Smooth muscle cell (in vitro differentiated cells): ENCODE measurements around the gene GOLPH3. TPM values are rescaled to one million over a fixed set of nuclear protein-coding genes. Genes with fewer than 3 reads are reported as not detected.

Experiments used
- DNase-seq: peaks from one replicate; lab custom pipeline; 2025; ENCODE audit not compliant: unreplicated experiment; lab: John Stamatoyannopoulos, UW
- H2AFZ ChIP-seq: fragments of 200-600 bp; sonication (generic); 2 replicates; pipeline ENCODE4 v1.6.0; 2016; ENCODE audit warnings: antibody characterized with exemption, low read depth, mild to moderate bottlenecking
- H3F3A ChIP-seq: fragments of 200-600 bp; sonication (generic); 2 replicates; pipeline ENCODE4 v1.6.0; 2017; ENCODE audit warnings: antibody characterized with exemption, low read depth
- H3K27ac ChIP-seq: fragments of 200-600 bp; sonication (generic); 2 replicates; pipeline ENCODE4 v1.5.1; 2016; ENCODE audit warnings: low read depth, mild to moderate bottlenecking
- H3K27me3 ChIP-seq: fragments of 200-600 bp; sonication (generic); 2 replicates; pipeline ENCODE4 v1.6.1; 2016; ENCODE audit warnings: low read depth, mild to moderate bottlenecking
- H3K36me3 ChIP-seq: fragments of 200-600 bp; sonication (generic); 2 replicates; pipeline ENCODE4 v1.5.1; 2016; ENCODE audit warnings: low read depth
- H3K4me1 ChIP-seq: fragments of 200-600 bp; sonication (generic); 2 replicates; pipeline ENCODE4 v1.5.1; 2016; ENCODE audit warnings: low read depth
- H3K4me2 ChIP-seq: fragments of 200-600 bp; sonication (generic); 2 replicates; pipeline ENCODE4 v1.6.0; 2016; ENCODE audit warnings: mild to moderate bottlenecking
- H3K4me3 ChIP-seq: fragments of 200-600 bp; sonication (generic); 2 replicates; pipeline ENCODE4 v1.5.1; 2016; ENCODE audit warnings: mild to moderate bottlenecking
- H3K79me2 ChIP-seq: fragments of 200-600 bp; sonication (generic); 2 replicates; pipeline ENCODE4 v1.6.0; 2016; ENCODE audit warnings: low read depth, mild to moderate bottlenecking
- H3K9ac ChIP-seq: fragments of 200-600 bp; sonication (generic); 2 replicates; pipeline ENCODE4 v1.6.0; 2016; ENCODE audit warnings: low read depth
- H3K9me3 ChIP-seq: fragments of 200-600 bp; sonication (generic); replicated peaks from 2 replicates; pipeline ENCODE4 v1.5.1; 2016; ENCODE audit warnings: low read depth
- H4K20me1 ChIP-seq: fragments of 200-600 bp; sonication (generic); 2 replicates; pipeline ENCODE4 v1.6.0; 2016; ENCODE audit warnings: low read depth
- CTCF ChIP-seq: fragments of 200-600 bp; sonication (generic); IDR thresholded peaks from 2 replicates; pipeline ENCODE4 v1.5.1; 2017; ENCODE audit warnings: borderline replicate concordance, mild to moderate bottlenecking, antibody characterized with exemption; ENCODE audit not compliant: insufficient read depth, poor library complexity, severe bottlenecking
- WGBS: methylation state at CpG from one replicate; pipeline ENCODE4 v1.1.7; 2016; ENCODE audit warnings: low lambda C conversion rate; 5-methylcytosine and 5-hydroxymethylcytosine counted together
- polyA plus RNA-seq: library from polyadenylated mRNA; unstranded; fragments of >200 nt; fragmentation: Nextera tagmentation; extraction: Ambion mirVana; gene quantifications from 2 replicates; pipeline ENCODE4 v1.2.1, GENCODE V29; 2016
- total RNA-seq: library from RNA; depleted of rRNA; stranded (reverse); fragments of >200 nt; gene quantifications from 2 replicates; pipeline ENCODE4 v1.2.3, GENCODE V29; 2014

The GOLPH3 gene
- total and polyA plus RNA-seq, 2 experiments from 2014 or later, result 95.3 to 108 TPM

GRCh38 chr5:32102254-32102986 lies 71.7 kb downstream of the GOLPH3 start:
- 92% methylated on average over 12 of the region's 12 CpGs for WGBS
- Histone ChIP-seq H3K4me3 (no peak overlapping the region), H4K20me1 (peaks cover 39% of the 10 kb centered on the region), H2AFZ (no peak overlapping the region), H3F3A (peaks cover 18% of the 10 kb centered on the region), H3K27me3 (no peaks in the 10 kb centered on the region), H3K4me1 (peaks cover 8% of the 10 kb centered on the region), H3K79me2 (peaks cover 8% of the 10 kb centered on the region), H3K4me2 (no peak overlapping the region), H3K9ac (no peak overlapping the region), H3K27ac (no peak overlapping the region), H3K9me3 (no peaks in the 10 kb centered on the region), H3K36me3 (peaks cover 23% of the 10 kb centered on the region)
- no peak for DNase-seq
- no peak for TF ChIP-seq CTCF

DNA sequence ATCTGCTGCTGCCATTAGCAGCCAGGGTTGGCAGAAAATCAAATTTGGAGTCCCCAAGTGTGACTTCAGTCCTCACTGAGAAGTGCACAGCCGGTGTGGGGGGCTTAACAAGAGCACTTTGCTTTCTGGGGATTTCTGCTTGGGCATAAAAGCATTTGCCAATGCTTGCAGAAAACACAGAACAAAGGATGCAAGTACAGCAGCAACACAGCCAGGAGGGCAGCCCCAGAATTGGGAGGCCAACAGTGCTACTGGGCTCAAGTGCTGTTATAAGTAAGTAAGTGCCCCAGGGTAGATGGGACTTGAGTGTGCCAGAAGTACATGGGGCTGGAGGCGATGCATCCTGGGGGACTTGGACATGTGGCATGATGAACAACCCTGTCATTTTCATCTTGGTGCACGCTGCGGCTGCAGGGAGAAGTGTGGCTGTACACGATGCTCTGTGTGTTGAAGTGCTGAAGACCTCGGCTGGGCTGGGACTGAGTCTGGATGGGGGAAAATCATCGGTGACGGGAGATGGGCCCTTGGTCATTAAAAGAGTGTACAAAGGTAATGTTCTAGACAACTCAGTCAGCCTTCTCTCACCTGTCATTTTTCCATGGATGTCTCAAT lies 73.3 kb downstream of the GOLPH3 start:
- Histone ChIP-seq H3K27ac (no peak overlapping the region), H3F3A (peaks cover 18% of the 10 kb centered on the region), H4K20me1 (peaks cover 31% of the 10 kb centered on the region), H3K4me1 (peaks cover 8% of the 10 kb centered on the region), H3K36me3 (peaks cover 23% of the 10 kb centered on the region), H3K4me3 (no peak overlapping the region), H3K79me2 (peaks cover 5% of the 10 kb centered on the region), H2AFZ (no peak overlapping the region), H3K9ac (no peak overlapping the region), H3K27me3 (no peaks in the 10 kb centered on the region), H3K9me3 (no peaks in the 10 kb centered on the region), H3K4me2 (no peak overlapping the region)
- TF ChIP-seq CTCF, result no peak
- no peak for DNase-seq
- WGBS, result 96% methylated on average over 8 of the region's 8 CpGs

DNA sequence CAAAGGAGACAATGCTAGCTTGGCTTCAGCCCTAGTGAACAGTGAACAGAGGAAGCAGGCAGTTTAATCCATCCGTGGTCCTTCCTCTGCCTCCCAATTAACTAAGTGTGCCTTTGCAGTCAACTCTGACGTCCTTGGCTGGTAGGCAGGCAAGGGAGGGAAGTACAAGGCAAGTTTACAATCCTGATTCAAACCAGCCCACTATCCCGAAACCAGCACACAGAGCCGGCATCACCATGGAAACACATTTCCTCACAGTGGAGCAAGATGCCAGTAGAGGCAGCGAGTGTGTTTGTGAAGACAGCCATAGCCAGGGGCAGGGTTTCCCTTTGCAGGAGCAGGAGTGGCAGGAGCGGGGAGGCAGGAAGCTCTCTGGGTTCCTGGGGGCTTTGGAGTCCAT lies 73.9 kb downstream of the GOLPH3 start:
- no peak overlapping the region for H3K4me2 ChIP-seq
- no peak for DNase-seq
- H3K27ac ChIP-seq, result no peak overlapping the region
- no peaks in the 10 kb centered on the region for H3K9me3 ChIP-seq
- H3K4me1 ChIP-seq, result peaks cover 8% of the 10 kb centered on the region
- peaks cover 30% of the 10 kb centered on the region for H4K20me1 ChIP-seq
- H3F3A ChIP-seq, result peaks cover 18% of the 10 kb centered on the region
- peaks cover 18% of the 10 kb centered on the region for H3K36me3 ChIP-seq
- no peak for TF ChIP-seq CTCF
- H3K9ac ChIP-seq, result no peak overlapping the region
- H3K27me3 ChIP-seq, result no peaks in the 10 kb centered on the region
- H3K79me2 ChIP-seq, result peaks cover 5% of the 10 kb centered on the region
- no peak overlapping the region for H3K4me3 ChIP-seq
- H2AFZ ChIP-seq, result no peak overlapping the region
- WGBS, result 54% methylated on average over 6 of the region's 6 CpGs
